GM18526 (cell line): ENCODE data around the gene SYNDIG1.

Experiments used
- POLR2A ChIP-seq: IDR thresholded peaks from 3 replicates; pipeline ENCODE4 v1.6.1; 2011; ENCODE audit not compliant: insufficient read length; ENCODE audit errors: extremely low read depth

Gene SYNDIG1

DNA sequence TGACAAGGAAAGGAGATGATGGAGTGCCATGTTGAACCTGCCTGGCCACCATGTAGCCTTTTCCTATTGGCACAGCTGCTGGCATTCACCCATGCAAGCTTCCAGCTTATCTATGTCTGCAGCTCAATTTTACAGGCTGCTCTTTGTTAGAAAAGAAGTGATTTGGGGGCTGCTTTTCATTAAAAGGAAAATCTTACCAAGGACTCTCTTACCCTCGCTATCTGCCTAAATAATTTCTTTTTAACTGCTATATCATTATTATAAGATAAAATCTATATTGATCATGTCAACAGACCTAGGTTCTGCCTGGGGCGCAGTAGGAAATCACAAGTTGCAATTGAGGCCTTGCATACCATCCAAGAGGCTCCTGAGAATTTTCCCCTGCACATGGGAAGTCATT is 167.2 kb downstream of the SYNDIG1 start:
- TF ChIP-seq POLR2A, result no peak

DNA sequence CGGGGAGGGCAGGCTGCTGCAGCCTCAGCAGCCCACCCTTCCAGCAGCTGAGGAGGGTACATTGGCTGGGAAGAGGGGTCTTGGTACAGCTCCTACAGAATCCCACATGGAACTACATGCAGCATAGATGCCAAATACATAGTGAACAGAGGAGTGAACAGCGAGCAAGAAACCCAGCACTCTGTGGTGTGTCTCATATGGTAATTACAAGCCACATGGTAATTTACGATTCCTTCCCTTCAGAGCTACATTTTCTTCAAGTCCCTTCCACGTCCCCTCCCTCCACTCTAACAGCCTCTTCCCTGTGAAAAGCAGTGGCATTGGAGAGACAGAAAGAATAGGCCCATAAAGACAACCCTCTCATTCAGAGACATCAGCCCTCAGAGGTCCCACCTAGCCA is 167.7 kb downstream of the SYNDIG1 start:
- no peak for TF ChIP-seq POLR2A

DNA sequence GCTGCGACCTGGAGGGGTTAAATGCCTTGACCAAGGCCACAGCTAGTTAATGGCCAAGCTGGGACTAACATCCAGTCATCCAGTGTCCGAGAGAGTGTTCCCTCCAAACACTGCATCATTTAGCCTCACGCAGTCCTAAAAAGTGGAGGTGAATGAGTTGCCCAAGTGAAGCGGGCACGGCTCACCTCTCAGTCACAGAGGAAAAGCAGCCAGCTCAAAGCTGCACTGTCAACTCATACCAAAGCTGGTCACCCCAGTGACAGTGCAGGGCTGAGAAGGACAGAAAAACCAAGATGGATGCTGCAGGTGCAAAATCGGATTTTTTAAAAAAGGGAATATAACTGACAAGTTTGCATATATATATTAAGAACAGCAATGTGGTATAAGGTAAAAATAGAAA is 168.5 kb downstream of the SYNDIG1 start:
- no peak for TF ChIP-seq POLR2A

DNA sequence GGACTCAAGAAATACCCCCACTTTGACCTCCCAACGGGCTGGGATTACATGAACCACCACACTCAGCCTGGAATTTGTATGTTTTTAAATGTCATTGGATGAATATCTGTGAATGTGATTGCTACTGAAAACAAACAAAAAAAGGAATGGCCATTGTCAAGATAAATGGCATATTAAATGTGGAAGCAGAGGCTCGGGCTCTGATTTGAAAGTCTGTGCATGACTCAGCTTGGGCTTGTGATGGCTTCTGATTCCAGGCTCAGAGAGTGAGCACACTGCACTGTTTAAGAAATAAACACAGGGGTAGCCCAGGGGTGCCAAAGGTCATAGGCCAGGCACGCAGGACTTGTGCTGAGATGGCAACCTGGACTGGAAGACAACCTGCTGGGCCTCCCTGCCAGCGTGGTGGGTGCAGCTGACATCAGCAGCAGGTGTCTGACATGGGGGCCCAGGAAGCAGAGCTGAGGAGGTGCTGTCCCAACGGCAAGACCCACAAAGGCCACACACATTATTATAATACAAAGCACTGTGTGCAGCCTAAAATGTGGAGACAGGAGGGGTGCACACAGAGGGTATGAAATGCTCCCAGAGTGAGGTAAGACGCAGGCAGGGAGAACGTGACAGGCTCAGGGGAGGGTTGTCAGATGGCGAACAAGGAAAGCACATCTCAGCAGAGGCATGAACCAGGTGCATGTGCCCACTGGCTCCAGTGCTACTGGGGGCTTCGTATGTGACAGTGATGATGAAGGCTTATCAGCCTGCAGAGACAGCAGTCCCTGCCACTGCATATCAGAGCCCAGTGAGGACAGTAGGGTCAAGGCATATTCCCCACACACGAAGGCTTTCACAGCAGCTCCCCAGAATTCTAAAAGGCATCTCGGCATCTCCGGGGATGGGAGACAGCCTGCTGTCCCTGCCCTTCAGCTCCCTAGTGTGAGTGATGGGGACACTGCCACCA is 169.4 kb downstream of the SYNDIG1 start:
- TF ChIP-seq POLR2A, result no peak

DNA sequence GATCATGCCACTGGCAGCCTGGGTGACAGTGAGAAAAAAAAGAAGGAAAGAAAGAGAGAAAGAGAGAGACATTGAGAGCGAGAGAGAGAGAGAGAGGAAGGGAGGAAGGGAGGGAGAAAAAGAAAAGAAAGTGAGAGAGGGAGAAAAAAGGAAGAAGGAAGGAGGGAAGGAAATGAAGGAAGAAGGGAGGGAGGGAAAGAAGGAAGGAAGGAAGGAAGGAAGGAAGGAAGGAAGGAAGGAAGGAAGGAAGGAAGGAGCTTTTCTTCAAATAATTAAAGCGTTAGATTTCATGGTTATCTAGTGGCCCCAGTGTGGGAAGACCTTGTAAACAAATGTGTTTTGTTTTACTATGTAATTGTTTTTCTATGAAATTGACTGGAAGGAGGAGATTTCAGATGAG is 170.8 kb downstream of the SYNDIG1 start:
- no peak for TF ChIP-seq POLR2A

DNA sequence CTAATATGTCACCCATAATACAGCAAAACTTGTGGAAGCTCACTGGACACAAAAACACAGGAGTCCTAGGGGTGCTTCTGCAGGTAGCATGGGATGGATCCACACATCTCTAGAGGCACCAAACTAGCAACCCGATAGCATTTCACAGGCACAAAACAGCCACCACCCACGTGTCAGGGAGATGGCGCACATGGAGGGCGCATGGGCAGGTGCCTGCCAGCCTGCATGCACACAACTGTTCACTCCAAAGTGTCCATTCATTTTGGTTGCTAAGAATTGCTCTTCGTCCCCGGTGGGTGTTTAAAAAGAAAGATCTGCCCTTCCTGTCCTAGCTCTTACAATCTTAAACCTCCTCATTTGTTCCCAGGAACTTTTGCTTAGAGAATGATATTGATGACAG is 171.3 kb downstream of the SYNDIG1 start:
- TF ChIP-seq POLR2A, result no peak

DNA sequence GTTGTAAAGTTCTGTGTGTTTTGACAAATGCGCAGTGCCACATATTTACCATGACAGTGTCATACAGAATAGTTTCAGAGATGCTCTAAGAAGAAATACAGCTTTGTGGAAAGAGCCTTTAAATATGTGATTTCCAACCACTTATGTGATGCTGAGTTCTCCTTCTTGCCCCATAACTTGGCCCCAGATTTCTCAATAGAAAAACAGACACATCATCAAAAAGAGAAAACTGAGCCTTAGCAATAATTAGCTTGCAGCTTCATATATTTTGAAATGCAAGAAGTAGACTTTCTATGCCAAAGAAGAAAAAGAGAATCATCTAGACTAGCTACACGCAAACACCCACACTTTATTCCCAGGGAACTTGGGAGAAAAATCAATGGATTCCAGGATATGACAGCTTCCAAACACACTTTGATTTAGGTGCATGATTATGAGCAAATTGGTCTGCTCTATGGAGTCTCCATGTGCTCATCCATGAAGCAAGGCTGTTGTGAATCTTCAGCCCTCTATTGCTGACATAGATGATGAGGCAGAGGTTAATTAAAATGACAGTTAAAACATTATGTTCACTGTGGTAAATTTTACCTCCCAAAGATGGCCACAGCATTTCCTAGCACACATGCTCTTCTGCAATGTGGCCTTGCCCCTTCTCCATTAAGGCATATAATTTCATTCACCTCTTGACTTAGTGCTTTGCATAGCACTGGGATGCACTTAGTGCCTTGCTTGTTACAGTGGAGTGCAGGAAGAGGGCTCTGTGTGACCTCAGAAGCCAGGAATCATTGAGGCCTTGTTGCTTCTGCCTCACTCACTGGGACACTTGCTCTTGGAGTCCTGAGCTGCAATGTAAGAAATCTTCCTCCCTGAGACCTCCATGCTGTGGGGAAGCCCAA is 174.6 kb downstream of the SYNDIG1 start:
- no peak for TF ChIP-seq POLR2A

DNA sequence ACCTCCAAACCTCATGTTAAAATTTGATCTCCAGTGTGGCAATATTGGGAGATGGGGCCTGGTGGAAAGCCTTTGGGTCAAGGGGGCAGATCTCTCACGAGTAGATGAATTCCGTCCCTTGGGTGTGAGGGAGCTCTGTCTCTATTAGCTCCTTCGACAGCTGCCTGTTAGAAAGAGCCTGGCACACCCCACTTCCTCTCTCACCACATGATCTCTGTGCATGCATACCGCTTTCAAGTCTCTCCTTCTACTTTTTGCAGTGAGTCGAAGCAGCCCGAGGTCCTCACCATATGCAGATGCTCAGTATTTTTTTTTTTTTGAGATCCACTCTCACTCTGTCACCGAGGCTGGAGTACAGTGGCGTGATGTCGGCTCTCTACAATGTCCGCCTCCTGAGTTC is 176.9 kb downstream of the SYNDIG1 start:
- no peak for TF ChIP-seq POLR2A

DNA sequence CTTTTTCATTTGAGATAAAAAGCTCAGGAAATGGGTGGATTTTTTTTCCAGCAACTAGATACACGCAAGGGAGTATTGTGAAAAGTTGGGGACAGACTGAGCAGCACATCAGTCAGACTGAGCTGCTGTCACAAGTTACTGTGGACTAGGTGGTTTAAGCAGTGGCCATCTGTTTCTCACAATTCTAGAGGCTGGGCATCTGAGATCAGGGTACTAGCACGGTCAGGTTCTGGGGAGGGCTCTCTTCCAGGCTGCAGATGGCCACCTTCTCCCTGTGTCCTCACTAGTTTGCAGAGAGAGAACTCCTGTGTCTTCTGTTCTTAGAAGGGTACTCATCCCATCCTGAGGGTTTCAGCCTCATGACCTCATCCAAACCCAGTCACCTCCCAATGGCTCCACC is 178.3 kb downstream of the SYNDIG1 start:
- TF ChIP-seq POLR2A, result no peak

DNA sequence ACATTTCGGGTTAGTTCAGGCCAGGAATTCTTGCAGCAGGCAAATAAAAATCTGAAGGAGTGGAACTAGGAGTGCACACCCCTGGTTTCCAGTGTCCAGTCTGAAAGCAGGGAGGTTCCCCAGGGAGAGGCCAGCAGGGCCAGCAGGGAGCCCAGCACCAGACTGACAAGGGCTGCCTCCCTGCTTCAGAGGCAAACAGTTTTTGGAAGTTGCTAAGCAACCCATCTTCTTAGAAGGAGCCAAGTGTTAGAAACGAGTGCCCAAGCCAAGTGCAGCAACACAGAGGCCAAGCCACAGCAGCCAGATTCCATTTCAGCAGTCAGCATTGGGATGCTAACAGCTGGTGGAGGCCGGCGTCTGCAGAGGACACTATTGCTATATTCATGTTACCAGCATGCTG is 179.1 kb downstream of the SYNDIG1 start:
- TF ChIP-seq POLR2A, result no peak

DNA sequence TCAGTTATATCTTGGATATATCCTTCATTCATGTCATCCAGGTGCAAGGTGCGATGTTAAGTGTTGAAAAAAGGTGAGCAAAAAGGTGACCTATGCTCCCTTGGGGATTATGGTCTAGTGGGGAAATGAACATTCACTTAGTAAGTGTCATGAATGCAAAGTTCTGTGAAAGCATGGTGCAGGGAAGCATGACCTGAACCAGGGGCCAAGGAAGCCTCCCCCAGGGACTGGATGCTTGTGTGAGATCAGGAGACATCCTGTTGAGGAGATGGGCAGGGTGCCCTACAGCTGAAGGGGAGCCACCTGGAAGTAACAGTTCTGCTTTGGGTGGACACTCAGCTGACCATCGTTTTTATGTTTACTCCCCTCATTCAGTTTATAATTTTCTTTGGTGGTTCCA is 179.5 kb downstream of the SYNDIG1 start:
- no peak for TF ChIP-seq POLR2A

DNA sequence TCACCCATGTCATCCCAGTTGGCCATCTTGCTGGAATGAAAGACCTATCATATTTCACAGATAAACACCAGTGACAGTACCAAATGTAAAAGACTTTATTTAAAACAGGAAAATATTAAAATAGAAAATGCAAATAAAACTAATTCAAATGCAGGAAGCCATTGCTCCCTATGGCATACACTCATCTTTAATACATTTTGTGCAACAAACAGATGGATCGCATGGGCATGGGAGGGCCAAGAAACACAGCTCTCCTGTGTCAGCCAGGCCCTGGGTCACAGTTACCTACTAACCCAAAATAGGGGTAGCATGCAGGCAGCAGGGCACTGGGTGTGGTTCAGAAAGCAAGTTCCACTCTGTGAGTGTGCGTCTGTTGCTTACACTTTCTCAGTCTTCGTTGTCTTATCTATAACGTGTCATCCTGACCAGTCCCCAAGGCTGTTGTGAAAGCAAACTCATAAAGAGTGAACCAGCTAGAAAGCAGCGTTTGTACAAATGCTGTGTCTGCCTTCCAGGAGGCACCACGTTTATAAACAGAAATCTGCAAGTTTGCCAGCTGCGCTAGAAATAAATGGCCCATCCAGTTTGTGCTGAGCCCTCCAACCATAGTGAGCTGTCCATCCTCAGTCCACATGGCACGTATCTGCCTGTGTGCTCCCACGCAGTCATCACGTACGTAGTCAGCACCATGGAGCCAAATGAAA is 180.5 kb downstream of the SYNDIG1 start:
- no peak for TF ChIP-seq POLR2A

DNA sequence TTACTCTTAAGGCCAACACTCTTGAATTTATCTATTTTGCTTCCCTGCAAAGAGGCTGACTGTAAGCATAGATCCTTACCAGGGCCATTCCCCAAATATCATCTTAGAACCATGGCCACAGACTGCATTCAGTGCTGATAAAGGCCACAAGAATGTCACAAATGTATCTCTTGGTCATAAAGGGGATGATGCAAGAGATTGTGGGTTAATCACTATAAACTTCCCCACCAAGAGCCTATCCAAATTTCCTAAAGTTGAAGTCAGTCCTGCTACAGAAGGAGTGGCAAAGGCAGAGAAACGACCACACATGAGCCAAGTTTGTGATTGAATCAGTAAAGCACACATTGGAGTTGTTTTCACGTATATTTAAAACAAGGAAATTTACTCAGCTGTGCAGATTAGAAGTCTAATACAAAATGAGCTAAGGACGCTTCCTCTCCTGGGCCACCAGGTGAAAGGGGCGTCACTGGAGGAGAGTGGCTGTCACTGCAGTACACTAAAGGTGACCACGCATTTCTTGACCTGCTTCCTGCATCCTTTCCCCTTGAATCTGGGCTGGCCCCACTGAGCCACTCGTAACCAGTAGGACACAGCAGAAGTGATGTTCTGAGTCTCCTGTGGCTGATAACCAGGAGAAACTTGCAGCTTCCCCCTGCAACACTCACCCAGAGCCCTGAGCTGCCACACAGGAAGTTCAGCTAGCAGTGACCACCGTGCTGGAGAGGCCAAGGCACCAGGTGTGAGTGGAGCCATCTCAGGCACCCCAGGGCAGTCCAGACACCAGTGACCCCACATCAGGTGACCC is 181.9 kb downstream of the SYNDIG1 start:
- TF ChIP-seq POLR2A, result no peak

DNA sequence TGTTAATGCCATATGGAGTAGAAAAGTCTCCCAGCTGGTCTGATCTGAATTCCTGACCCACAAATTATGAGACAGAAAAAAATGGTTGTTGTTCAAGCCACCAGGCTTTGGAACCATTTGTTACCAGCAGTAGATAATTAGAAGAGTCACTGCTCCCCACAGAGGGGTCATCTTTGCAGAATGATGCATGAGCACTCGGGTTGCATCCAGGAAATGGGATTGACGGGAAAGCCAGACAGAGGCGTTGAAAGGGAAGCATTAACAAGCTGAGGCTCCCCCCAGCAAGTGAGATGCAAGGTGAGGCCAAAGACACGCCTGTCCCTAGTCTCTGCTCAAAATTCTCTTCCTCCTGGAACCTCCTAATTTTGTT is 182.5 kb downstream of the SYNDIG1 start:
- no peak for TF ChIP-seq POLR2A

DNA sequence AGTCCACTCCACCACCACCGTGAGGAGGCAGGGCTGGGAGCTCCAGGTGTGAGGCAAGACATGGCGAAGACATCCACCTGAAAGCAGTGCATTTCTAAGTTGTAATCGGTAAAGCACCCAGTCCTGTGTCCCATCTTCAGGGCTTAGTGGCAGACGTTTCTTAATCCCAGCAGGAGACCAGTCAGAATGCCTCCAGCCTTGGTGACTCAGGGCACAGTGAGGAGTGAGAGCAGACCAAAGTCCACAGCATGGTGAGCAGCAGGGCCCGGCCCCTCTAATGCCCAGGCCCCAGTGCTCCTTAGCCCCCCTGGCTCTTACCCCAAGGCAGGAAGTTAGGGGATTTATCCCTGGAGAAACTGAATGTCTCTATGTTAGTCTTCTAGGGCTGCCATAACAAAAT is 183.9 kb downstream of the SYNDIG1 start:
- TF ChIP-seq POLR2A, result no peak
